ENCODE results near the gene TBC1D2B. TPM values are rescaled to one million over a fixed set of nuclear protein-coding genes. Genes with fewer than 3 reads are reported as not detected.
"Not testable (repeated sequence)": the region's sequence is repeated elsewhere in the genome, so short reads cannot be mapped to it uniquely, and the experiment has no call there.

Gene TBC1D2B
- polyA plus RNA-seq, 3 donors: 5.9 to 53.3 (median 6.2) TPM

GRCh38 chr15:77952928-77953446 lies 124.5 kb downstream of the TBC1D2B start:
- H3K36me3 ChIP-seq (replicated peaks in 1 of 2; ENCODE audit: control insufficient read depth in 1 of 2, insufficient read depth in 2 of 2, low read length in 2 of 2); H3K4me2 ChIP-seq (replicated peaks; ENCODE audit: extremely low read depth, low read length, poor library complexity, severe bottlenecking); H3K36me3 Mint-ChIP-seq; H3K4me3 ChIP-seq (replicated peaks in 1 of 3; ENCODE audit: low read depth in 2 of 3, low read length in 3 of 3); H3K9me3 Mint-ChIP-seq; DNase-seq; H3K27me3 ChIP-seq (ENCODE audit: control insufficient read depth in 2 of 2, insufficient read depth in 2 of 2, low read length in 2 of 2); H3K9ac ChIP-seq (ENCODE audit: insufficient read depth, low read length, poor library complexity, severe bottlenecking); H3K27ac Mint-ChIP-seq; H3K79me2 ChIP-seq (ENCODE audit: insufficient read depth, low read length); intact Hi-C loops (cut with micrococcal nuclease); H3K9me3 ChIP-seq (replicated peaks in 1 of 2; ENCODE audit: control insufficient read depth in 1 of 2, insufficient read depth in 1 of 2, low read length in 2 of 2); H4K20me1 ChIP-seq (ENCODE audit: insufficient read depth, low read length); H2AFZ ChIP-seq (ENCODE audit: insufficient read depth, low read depth, low read length, poor library complexity, severe bottlenecking); H3K4me1 Mint-ChIP-seq; H3K27ac ChIP-seq (ENCODE audit: low read depth in 1 of 2, low read length in 2 of 2); H3K4me1 ChIP-seq (ENCODE audit: control insufficient read depth in 1 of 2, insufficient read depth in 2 of 2, low read length in 2 of 2); H3K4me3 Mint-ChIP-seq; H3K27me3 Mint-ChIP-seq (ENCODE audit: low read depth in 3 of 3): not testable (repeated sequence)
- no CpG with 5 or more reads among the region's 5 CpGs for whole genome bisulfite sequencing (ENCODE audit: insufficient coverage)

- H3K36me3 ChIP-seq (replicated peaks in 1 of 2; ENCODE audit: control insufficient read depth in 1 of 2, insufficient read depth in 2 of 2, low read length in 2 of 2); H3K27me3 Mint-ChIP-seq (ENCODE audit: low read depth in 3 of 3); H3K4me1 ChIP-seq (ENCODE audit: control insufficient read depth in 1 of 2, insufficient read depth in 2 of 2, low read length in 2 of 2); H3K9me3 Mint-ChIP-seq; H3K27ac ChIP-seq (ENCODE audit: low read depth in 1 of 2, low read length in 2 of 2); H4K20me1 ChIP-seq (ENCODE audit: insufficient read depth, low read length); H3K27ac Mint-ChIP-seq; intact Hi-C loops (cut with micrococcal nuclease); H3K4me3 Mint-ChIP-seq; H3K9ac ChIP-seq (ENCODE audit: insufficient read depth, low read length, poor library complexity, severe bottlenecking); H3K36me3 Mint-ChIP-seq; H3K4me2 ChIP-seq (replicated peaks; ENCODE audit: extremely low read depth, low read length, poor library complexity, severe bottlenecking); H2AFZ ChIP-seq (ENCODE audit: insufficient read depth, low read depth, low read length, poor library complexity, severe bottlenecking); H3K4me3 ChIP-seq (replicated peaks in 1 of 3; ENCODE audit: low read depth in 2 of 3, low read length in 3 of 3); DNase-seq; H3K4me1 Mint-ChIP-seq; H3K27me3 ChIP-seq (ENCODE audit: control insufficient read depth in 2 of 2, insufficient read depth in 2 of 2, low read length in 2 of 2); H3K79me2 ChIP-seq (ENCODE audit: insufficient read depth, low read length); H3K9me3 ChIP-seq (replicated peaks in 1 of 2; ENCODE audit: control insufficient read depth in 1 of 2, insufficient read depth in 1 of 2, low read length in 2 of 2): not testable (repeated sequence)
- WGBS (ENCODE audit: insufficient coverage): no CpG with 5 or more reads among the region's 5 CpGs
Observed at GRCh38 chr15:77951105-77951786, 126.3 kb downstream of the TBC1D2B start.

- H3K4me1 Mint-ChIP-seq; intact Hi-C loops (cut with micrococcal nuclease); H3K27ac Mint-ChIP-seq; H3K4me3 ChIP-seq (replicated peaks in 1 of 3; ENCODE audit: low read depth in 2 of 3, low read length in 3 of 3); H3K4me1 ChIP-seq (ENCODE audit: control insufficient read depth in 1 of 2, insufficient read depth in 2 of 2, low read length in 2 of 2); DNase-seq; H3K9me3 Mint-ChIP-seq; H3K27ac ChIP-seq (ENCODE audit: low read depth in 1 of 2, low read length in 2 of 2); H3K36me3 ChIP-seq (replicated peaks in 1 of 2; ENCODE audit: control insufficient read depth in 1 of 2, insufficient read depth in 2 of 2, low read length in 2 of 2); H2AFZ ChIP-seq (ENCODE audit: insufficient read depth, low read depth, low read length, poor library complexity, severe bottlenecking); H3K9me3 ChIP-seq (replicated peaks in 1 of 2; ENCODE audit: control insufficient read depth in 1 of 2, insufficient read depth in 1 of 2, low read length in 2 of 2); H3K9ac ChIP-seq (ENCODE audit: insufficient read depth, low read length, poor library complexity, severe bottlenecking); H3K36me3 Mint-ChIP-seq; H3K4me2 ChIP-seq (replicated peaks; ENCODE audit: extremely low read depth, low read length, poor library complexity, severe bottlenecking); H4K20me1 ChIP-seq (ENCODE audit: insufficient read depth, low read length); H3K27me3 ChIP-seq (ENCODE audit: control insufficient read depth in 2 of 2, insufficient read depth in 2 of 2, low read length in 2 of 2); H3K4me3 Mint-ChIP-seq; H3K79me2 ChIP-seq (ENCODE audit: insufficient read depth, low read length): not testable (repeated sequence)
- WGBS (ENCODE audit: insufficient coverage): no CpG with 5 or more reads among the region's 2 CpGs
- peaks cover 0 to 11% (median 9%) of the 10 kb centered on the region in 3 donors for H3K27me3 Mint-ChIP-seq (ENCODE audit: low read depth in 3 of 3)
Observed at GRCh38 chr15:77950470-77950869, 127.0 kb downstream of the TBC1D2B start.

Measured in CD14-positive monocyte (primary cell).